Endodermal cell (in vitro differentiated cells): ENCODE measurements around the gene RPS6KB1. TPM values are rescaled to one million over a fixed set of nuclear protein-coding genes. Genes with fewer than 3 reads are reported as not detected.
"Not testable (repeated sequence)": the region's sequence is repeated elsewhere in the genome, so short reads cannot be mapped to it uniquely, and the experiment has no call there.

Experiments
- DNase-seq: peaks from one replicate; pipeline ENCODE4 v3.0.0-alpha.2; 2017
- H3K27ac ChIP-seq: 2 replicates; pipeline ENCODE4 v1.5.1; 2013; ENCODE audit warnings: mild to moderate bottlenecking, low read depth, low read length, moderate library complexity
- H3K27me3 ChIP-seq: 2 replicates; pipeline ENCODE4 v1.6.1; 2013; ENCODE audit warnings: mild to moderate bottlenecking, low read length, moderate library complexity; ENCODE audit not compliant: insufficient read depth, control insufficient read depth, poor library complexity, severe bottlenecking
- H3K36me3 ChIP-seq: 2 replicates; pipeline ENCODE4 v1.7.0; 2013; ENCODE audit warnings: mild to moderate bottlenecking, low read length, moderate library complexity; ENCODE audit not compliant: control insufficient read depth, insufficient read depth
- H3K4me1 ChIP-seq: one replicate; pipeline ENCODE4 v1.7.0; 2013; ENCODE audit warnings: low read length; ENCODE audit not compliant: control insufficient read depth, insufficient read depth
- H3K4me3 ChIP-seq: 2 replicates; pipeline ENCODE4 v1.5.1; 2013; ENCODE audit warnings: mild to moderate bottlenecking, low read length, moderate library complexity
- H3K9ac ChIP-seq: 2 replicates; pipeline ENCODE4 v1.6.1; 2013; ENCODE audit warnings: mild to moderate bottlenecking, low read length, moderate library complexity; ENCODE audit not compliant: poor library complexity, severe bottlenecking; ENCODE audit errors: extremely low read depth
- H3K9me3 ChIP-seq: 2 replicates; pipeline ENCODE4 v1.6.1; 2013; ENCODE audit warnings: mild to moderate bottlenecking, low read length, moderate library complexity; ENCODE audit not compliant: control insufficient read depth
- H3K27ac Mint-ChIP-seq: 2 replicates; pipeline ENCODE4 v1.8.0; 2020; ENCODE audit warnings: mixed read lengths
- H3K27me3 Mint-ChIP-seq: 2 replicates; pipeline ENCODE4 v1.8.0; 2021; ENCODE audit warnings: mild to moderate bottlenecking, mixed read lengths; ENCODE audit not compliant: insufficient read depth
- H3K36me3 Mint-ChIP-seq: 2 replicates; pipeline ENCODE4 v1.8.0; 2020; ENCODE audit warnings: low read depth, mixed read lengths
- H3K4me1 Mint-ChIP-seq: 2 replicates; pipeline ENCODE4 v1.8.0; 2020; ENCODE audit warnings: mixed read lengths
- H3K4me3 Mint-ChIP-seq: 2 replicates; pipeline ENCODE4 v1.8.0; 2020; ENCODE audit warnings: mild to moderate bottlenecking, moderate library complexity, mixed read lengths
- H3K9me3 Mint-ChIP-seq: 2 replicates; pipeline ENCODE4 v1.8.0; 2020; ENCODE audit warnings: mild to moderate bottlenecking, mixed read lengths
- WGBS, 2 experiments: methylation state at CpG; one replicate each; pipeline versions ENCODE4 v1.1.5 to v1.1.7; 2013; ENCODE audit warnings: missing lambda C conversion rate in 2 of 2, mixed read lengths in 1 of 2; ENCODE audit not compliant: insufficient coverage in 1 of 2, insufficient read length in 1 of 2; 5-methylcytosine and 5-hydroxymethylcytosine counted together
- total RNA-seq, 2 donors: library from RNA; stranded (reverse); fragmentation: NEBNext Ultra II Directional in 1 of 2; extraction: Animal tissue kit (Norgen Biotek cat#: 25700) in 1 of 2; gene quantifications; 2 replicates in 1 of 2; 3 replicates in 1 of 2; pipeline ENCODE4 v1.2.1, GENCODE V29; 2021
- TF ChIP-seq, protein P1 (sequence below): fragments of 200-600 bp; sonication (generic); conservative IDR thresholded peaks from 2 replicates; pipeline ENCODE4 v1.5.0; 2021; ENCODE audit warnings: antibody characterized with exemption, mild to moderate bottlenecking

RPS6KB1 gene
- total RNA-seq, 2 donors from 2014 or later, result 22.3 to 31.5 TPM

DNA sequence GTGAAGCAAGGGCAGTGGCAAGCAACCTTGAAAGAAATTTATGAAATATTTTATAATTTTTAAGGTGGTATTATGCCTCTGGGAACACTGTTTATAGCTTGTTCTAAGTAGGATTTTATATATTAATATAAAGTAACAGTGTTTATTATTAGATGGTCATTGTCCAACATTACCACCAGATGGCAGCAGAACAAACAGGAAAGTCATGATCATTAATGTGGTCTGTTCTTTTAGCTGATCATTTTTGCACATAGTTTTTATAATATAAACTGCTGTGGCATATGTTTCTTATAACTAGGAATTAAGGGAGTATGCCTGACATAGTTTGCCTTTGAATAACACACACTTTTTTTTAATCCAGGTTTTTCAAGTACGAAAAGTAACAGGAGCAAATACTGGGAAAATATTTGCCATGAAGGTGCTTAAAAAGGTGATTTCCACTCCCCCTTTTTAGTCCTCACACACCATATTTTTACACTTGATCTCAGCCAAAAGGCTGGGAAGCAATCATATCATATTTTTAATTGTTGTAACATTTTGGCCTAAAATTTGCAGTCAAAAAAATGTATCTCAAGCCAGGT, 21.4 kb downstream of the RPS6KB1 start:
- DNase-seq, result no peak
- no peak overlapping the region for H3K27ac ChIP-seq
- peaks cover 27% of the 10 kb centered on the region for H3K36me3 Mint-ChIP-seq
- peaks cover 42% of the 10 kb centered on the region for H3K36me3 ChIP-seq
- no peak overlapping the region for H3K27ac Mint-ChIP-seq
- no peak overlapping the region for H3K4me3 ChIP-seq
- H3K4me1 Mint-ChIP-seq, result no peaks in the 10 kb centered on the region
- no peak overlapping the region for H3K4me3 Mint-ChIP-seq
- no peaks in the 10 kb centered on the region for H3K27me3 ChIP-seq
- WGBS, 2 experiments, result 88% methylated on average over 1 of the region's 1 CpG; no CpG with 5 or more reads in 1 of the 2 experiments
- no peak overlapping the region for H3K9ac ChIP-seq
- H3K9me3 Mint-ChIP-seq, result no peaks in the 10 kb centered on the region
- H3K27me3 Mint-ChIP-seq, result no peaks in the 10 kb centered on the region
- H3K4me1 ChIP-seq, result no peaks in the 10 kb centered on the region
- H3K9me3 ChIP-seq, result no peaks in the 10 kb centered on the region
- TF ChIP-seq, protein P1, sequence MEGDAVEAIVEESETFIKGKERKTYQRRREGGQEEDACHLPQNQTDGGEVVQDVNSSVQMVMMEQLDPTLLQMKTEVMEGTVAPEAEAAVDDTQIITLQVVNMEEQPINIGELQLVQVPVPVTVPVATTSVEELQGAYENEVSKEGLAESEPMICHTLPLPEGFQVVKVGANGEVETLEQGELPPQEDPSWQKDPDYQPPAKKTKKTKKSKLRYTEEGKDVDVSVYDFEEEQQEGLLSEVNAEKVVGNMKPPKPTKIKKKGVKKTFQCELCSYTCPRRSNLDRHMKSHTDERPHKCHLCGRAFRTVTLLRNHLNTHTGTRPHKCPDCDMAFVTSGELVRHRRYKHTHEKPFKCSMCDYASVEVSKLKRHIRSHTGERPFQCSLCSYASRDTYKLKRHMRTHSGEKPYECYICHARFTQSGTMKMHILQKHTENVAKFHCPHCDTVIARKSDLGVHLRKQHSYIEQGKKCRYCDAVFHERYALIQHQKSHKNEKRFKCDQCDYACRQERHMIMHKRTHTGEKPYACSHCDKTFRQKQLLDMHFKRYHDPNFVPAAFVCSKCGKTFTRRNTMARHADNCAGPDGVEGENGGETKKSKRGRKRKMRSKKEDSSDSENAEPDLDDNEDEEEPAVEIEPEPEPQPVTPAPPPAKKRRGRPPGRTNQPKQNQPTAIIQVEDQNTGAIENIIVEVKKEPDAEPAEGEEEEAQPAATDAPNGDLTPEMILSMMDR, result peak; percentile 85

DNA sequence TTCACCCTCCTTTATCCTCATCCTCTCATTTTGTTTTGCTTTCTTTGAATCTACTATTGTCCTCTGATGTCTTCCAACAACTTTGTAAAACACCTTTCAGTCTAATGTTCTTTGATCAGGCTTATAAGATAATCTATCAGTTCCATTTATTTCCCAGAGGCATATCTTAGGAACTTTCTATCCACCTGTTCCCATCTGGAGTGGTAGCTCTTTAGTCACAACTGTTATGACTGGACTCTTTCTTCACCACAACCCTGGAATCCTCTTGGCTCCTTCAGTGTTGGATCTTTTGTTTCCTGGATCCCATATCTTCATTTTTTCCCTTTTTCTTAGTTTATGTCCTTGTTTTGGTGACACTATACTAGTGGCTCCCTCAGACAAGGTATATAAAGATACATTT, 23.5 kb downstream of the RPS6KB1 start:
- Mint-ChIP-seq H3K4me1 (no peaks in the 10 kb centered on the region), H3K27me3 (no peaks in the 10 kb centered on the region), H3K4me3 (no peak overlapping the region), H3K9me3 (no peaks in the 10 kb centered on the region), H3K27ac (no peak overlapping the region), H3K36me3 (peaks cover 27% of the 10 kb centered on the region)
- Histone ChIP-seq H3K27ac (no peak overlapping the region), H3K4me3 (no peak overlapping the region), H3K9ac (no peak overlapping the region), H3K36me3 (peaks cover 43% of the 10 kb centered on the region), H3K27me3 (no peaks in the 10 kb centered on the region), H3K9me3 (no peaks in the 10 kb centered on the region), H3K4me1 (no peaks in the 10 kb centered on the region)
- TF ChIP-seq, protein P1, result no peak
- DNase-seq, result no peak

DNA sequence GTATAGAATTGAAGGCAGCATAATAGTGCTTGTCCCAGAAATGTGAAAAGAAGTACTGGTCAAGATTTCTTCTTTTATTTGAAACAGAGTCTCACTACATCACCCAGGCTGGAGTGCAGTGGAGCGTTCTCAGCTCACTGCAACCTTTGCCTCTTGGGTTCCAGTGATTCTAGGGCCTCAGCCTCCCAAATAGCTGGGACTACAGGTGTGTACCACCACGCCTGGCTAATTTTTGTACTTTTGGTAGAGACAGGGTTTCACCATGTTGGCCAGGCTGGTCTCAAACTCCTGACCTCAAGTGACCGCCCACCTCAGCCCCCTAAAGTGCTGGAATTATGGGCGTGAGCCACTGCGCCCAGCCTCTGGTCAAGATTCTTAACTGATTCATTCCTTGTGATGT, 27.7 kb downstream of the RPS6KB1 start:
- 95 to 98% methylated on average over 5 of the region's 5 CpGs for WGBS, 2 experiments
- not testable (repeated sequence) for H3K4me1 ChIP-seq, H3K27ac Mint-ChIP-seq, H3K27me3 ChIP-seq, H3K9ac ChIP-seq, H3K27ac ChIP-seq, H3K9me3 Mint-ChIP-seq, H3K4me1 Mint-ChIP-seq, H3K9me3 ChIP-seq, H3K4me3 Mint-ChIP-seq, H3K27me3 Mint-ChIP-seq, DNase-seq, H3K4me3 ChIP-seq
- peaks cover 29% of the 10 kb centered on the region for H3K36me3 Mint-ChIP-seq
- peaks cover 28% of the 10 kb centered on the region for H3K36me3 ChIP-seq

DNA sequence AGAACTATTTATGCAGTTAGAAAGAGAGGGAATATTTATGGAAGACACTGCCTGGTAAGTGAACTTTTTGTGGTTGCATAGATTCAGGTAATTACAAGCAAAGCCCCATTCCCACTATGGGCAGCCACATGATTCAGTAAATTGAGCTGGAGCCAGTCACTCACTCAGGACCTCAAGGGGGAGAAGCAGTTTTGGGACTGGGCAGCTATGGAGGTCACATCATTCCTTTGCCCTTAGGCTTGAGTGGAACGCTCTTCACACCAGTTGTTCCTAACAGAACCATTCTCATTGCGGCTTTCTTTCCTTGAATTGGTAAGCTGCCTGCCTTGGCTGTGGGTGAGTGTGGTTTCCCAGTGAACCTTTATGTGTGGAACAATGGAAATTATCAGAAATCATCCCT, 37.2 kb downstream of the RPS6KB1 start:
- H3K36me3 Mint-ChIP-seq, result peaks cover 44% of the 10 kb centered on the region
- 96 to 100% methylated on average over 2 of the region's 2 CpGs for WGBS, 2 experiments
- DNase-seq, H3K27me3 Mint-ChIP-seq, H3K9me3 ChIP-seq, H3K27ac Mint-ChIP-seq, H3K4me1 Mint-ChIP-seq, H3K9me3 Mint-ChIP-seq, H3K9ac ChIP-seq, H3K4me3 ChIP-seq, H3K4me1 ChIP-seq, H3K27ac ChIP-seq, H3K4me3 Mint-ChIP-seq, H3K27me3 ChIP-seq: not testable (repeated sequence)
- H3K36me3 ChIP-seq, result peaks cover 51% of the 10 kb centered on the region

DNA sequence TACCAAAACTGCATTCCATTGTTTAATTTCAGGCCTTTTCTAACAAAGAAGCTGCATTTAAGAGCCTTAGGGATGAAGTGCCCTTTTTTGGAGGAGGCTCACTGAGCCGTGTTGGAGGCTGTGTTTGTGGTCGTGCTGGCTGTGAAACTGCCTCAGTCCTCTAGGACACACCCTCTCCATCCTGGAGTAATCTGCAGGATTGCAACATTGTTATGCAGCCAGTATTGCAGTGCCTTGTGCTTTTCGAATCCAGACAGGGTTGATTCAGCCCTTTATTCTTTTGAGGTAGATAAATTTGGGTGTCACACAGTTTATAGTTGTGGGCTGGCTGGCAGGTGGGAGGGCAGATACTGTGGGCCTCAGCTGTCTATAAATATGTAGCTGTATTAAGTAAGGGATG, 37.8 kb downstream of the RPS6KB1 start:
- 80 to 83% methylated on average over 1 to 3 of the region's 3 CpGs for WGBS, 2 experiments
- not testable (repeated sequence) for H3K4me1 Mint-ChIP-seq, DNase-seq, H3K27me3 Mint-ChIP-seq, H3K27ac ChIP-seq, H3K9me3 Mint-ChIP-seq, H3K27me3 ChIP-seq, H3K9me3 ChIP-seq, H3K4me1 ChIP-seq, H3K9ac ChIP-seq, H3K4me3 ChIP-seq, H3K4me3 Mint-ChIP-seq
- H3K27ac Mint-ChIP-seq, result peak overlapping the region; percentile 5
- H3K36me3 ChIP-seq, result peaks cover 51% of the 10 kb centered on the region
- H3K36me3 Mint-ChIP-seq, result peaks cover 45% of the 10 kb centered on the region

DNA sequence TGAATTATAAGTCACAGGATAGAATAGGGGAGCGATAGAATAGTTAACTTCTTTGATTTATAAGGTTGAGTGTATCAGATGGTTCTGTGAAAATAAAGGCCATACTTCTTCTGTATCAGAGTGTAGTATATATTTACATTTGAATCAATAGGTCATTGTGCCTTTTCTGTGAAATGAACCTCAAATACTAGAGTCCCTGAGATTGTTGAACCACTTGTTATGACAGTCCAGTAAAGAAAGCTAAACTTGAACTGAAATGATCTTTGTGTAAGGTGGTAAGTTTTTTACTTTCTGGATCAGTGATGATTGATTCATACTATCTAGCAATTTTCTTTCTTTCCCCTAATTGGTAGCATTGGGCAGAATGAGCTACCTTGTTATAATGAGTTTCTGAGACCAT, 40.4 kb downstream of the RPS6KB1 start:
- H3K36me3 Mint-ChIP-seq, result peaks cover 44% of the 10 kb centered on the region
- not testable (repeated sequence) for H3K4me1 ChIP-seq, H3K27ac ChIP-seq, H3K4me1 Mint-ChIP-seq, H3K27me3 Mint-ChIP-seq, H3K27me3 ChIP-seq, H3K27ac Mint-ChIP-seq, H3K4me3 ChIP-seq, H3K9me3 ChIP-seq, H3K9me3 Mint-ChIP-seq, DNase-seq, H3K9ac ChIP-seq, H3K4me3 Mint-ChIP-seq
- 89% methylated on average over 1 of the region's 1 CpG; no CpG with 5 or more reads in 1 of the 2 experiments for WGBS, 2 experiments
- H3K36me3 ChIP-seq, result peaks cover 42% of the 10 kb centered on the region
